HG03135 (cell line): ENCODE measurements around the gene CLN5.
A peak's percentile ranks its signal among the peaks of the same experiment; 100 is the strongest.
"Not testable (repeated sequence)": the region's sequence is repeated elsewhere in the genome, so short reads cannot be mapped to it uniquely, and the experiment has no call there.

Experiments
- ATAC-seq: cut with Tn5 transposase; IDR thresholded peaks from one replicate; pipeline ENCODE4 v1.9.1; 2021; ENCODE audit warnings: mild to moderate bottlenecking, moderate library complexity; ENCODE audit not compliant: unreplicated experiment

The CLN5 gene

DNA sequence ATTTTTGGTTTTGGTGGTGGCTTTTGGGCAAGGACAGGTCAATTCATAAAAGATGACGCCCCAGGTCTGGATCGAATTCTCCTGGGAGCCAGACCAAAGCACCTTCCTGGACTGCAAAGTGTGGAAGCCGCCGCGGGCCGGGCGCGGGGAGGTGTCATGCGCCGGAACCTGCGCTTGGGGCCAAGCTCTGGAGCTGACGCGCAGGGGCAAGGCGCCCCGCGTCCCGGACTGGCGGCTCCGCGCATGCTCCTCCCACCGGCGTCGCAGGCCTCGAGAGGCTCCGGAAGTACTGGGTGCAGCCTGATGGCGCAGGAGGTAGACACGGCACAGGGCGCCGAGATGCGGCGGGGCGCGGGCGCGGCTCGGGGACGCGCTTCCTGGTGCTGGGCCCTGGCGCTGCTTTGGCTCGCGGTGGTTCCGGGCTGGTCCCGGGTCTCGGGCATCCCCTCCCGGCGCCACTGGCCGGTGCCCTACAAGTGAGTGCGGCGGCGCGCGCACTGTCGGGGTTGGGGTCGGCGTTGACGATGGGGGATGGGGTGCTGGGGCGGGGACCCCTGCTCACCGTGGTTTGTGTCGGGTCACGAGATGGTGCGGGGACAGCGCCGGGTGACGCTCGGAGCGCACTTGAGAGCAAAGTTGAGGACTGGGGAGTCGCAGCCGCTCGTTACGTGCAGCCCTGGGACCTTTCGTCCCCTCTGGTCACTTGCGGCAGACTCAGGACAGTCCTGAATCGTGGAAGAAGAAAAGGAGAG lies at the start of gene CLN5:
CLN5 (plus strand) TSS at position 286 of the 752 bp plus-strand sequence; CDS start at position 304, 18 bp downstream.
- peak; percentile 97 for ATAC-seq

DNA sequence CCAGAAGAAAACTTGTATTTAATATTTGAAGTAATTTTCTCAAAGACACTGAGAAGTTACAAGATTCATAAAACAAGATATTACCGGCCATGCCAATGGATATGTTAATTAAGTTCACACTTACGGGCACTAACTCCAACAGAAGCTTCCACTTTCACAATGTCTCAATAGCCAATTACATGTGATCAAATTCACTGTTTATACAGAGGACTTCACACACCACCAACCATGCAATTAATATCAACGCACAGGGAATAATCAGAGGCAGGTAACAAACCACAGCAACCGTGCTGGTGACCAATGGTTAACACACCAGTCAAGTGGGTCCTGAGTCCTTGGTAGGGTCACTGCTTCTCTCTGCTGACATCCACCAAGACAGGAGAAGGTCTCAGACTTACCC lies 49.5 kb upstream of the CLN5 start:
- ATAC-seq, result no peak

DNA sequence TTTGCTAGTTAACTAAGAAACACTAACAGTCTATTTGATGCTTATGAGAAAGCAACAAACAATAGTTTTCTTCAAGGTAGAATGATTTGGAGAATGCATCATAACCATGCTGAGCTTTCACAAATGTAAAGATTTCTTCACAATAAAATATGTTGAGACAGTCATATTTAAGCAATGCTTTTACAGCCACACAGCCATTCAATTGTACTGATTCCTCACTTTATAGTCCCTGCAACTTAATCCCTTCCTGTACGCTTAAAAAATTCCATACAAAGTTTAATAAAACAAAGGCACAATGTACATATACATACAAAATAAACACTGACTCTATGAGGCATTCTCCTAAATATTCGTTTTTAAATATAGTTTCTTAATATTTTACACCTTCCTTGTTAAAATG lies 48.2 kb upstream of the CLN5 start:
- no peak for ATAC-seq

GRCh38 chr13:76944456-76944855 lies 47.4 kb upstream of the CLN5 start:
- no peak for ATAC-seq

DNA sequence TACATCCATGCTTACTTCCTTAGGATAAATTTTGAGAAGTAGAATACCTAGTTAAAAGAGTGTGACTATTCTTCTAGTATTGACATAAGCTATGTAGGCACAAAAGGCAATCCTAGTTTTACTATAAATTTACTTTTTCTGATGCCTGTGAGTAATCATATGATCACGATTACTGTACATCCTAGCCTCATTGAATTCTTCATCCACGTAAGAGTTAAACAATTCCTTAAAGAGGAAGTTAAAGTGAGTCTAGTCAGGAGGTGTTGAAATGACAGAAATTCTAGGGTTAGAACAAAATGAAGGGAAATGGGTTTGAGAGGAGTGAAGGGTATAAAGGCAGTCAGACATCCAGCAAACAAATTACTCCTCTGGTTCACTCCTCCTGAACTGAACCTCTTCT lies 43.7 kb upstream of the CLN5 start, which contains the start of gene ACOD1:
ACOD1 (plus strand) TSS at position 363 of the 400 bp plus-strand sequence. CDS start 48 bp downstream, outside the sequence.
- no peak for ATAC-seq

DNA sequence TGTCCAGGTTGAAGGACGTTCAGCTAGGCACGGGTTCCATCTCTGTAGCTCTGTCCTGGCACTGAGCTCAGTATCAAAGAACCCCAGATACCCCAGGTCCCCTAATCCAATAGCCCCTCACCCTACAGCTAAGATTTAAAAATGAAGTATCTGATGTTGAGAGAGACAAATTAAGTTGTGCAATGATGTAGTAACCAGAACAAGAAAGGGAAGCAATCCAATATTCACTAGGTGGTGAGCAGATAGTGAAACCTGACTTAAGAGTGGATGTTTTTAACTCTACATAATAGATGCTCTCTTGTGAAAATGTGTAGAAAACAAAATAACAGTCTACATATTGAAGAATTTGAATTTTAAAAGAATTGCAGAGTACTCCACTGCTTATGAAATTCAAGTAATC lies 41.8 kb upstream of the CLN5 start:
- no peak for ATAC-seq

GRCh38 chr13:76953968-76954367 lies 37.9 kb upstream of the CLN5 start:
- ATAC-seq, result no peak

DNA sequence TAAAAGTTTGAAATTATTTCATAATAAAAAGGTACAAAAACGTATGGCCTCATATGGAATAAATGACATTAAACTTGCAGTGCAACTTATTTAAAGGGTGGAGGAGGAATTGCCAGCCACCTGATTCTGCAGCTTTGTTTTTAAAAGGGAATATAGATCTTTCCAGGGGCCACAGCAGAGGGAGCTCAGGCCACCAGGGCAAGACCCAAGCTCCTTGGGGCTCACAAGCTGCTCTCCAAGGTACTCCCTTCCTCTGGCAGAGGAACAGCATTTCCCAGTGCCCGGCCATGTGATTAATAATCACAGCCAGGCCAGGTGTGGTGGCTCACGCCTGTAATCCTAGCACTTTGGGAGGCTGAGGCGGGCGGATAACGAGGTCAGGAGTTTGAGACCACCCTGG lies 37.3 kb upstream of the CLN5 start:
- no peak for ATAC-seq

- no peak for ATAC-seq
These were observed 36.7 kb upstream of the CLN5 start for GRCh38 chr13:76955193-76955592.

GRCh38 chr13:76955661-76956060 lies 36.2 kb upstream of the CLN5 start:
- no peak for ATAC-seq

GRCh38 chr13:76958841-76959432 lies 32.9 kb upstream of the CLN5 start:
- ATAC-seq, result no peak

GRCh38 chr13:76959734-76960133 lies 32.1 kb upstream of the CLN5 start:
- ATAC-seq, result not testable (repeated sequence)

DNA sequence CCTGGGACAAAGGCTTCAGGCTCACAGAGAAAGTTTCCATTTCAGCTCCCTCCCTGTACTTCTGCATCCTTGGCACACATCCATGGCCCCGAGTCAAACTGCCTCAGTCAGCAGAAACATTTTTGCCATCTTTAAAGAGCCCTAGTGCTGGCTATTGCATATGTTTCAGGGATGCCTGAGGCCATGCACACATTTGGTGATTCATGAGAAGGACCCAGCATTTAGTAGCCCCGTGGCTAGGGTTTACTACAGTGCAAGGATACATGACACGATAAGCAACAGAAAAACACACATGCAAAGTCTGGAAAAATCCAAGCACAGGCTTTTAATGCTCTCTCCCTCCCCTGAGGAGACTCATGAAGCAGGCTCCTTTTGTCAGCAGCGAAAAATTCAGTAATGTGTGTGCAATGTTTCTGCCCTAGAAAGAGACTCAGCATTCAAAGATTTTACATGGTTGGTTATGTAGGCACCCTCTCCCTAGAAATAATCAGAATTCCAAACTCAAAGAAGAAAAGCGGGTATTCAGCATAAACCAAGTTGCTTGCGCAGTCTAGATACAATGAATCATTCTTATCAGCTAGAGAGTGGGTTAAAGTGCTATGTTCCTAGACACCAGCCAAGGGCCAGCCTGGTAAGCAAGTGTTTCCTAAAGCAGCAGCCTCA lies 26.0 kb upstream of the CLN5 start:
- no peak for ATAC-seq

DNA sequence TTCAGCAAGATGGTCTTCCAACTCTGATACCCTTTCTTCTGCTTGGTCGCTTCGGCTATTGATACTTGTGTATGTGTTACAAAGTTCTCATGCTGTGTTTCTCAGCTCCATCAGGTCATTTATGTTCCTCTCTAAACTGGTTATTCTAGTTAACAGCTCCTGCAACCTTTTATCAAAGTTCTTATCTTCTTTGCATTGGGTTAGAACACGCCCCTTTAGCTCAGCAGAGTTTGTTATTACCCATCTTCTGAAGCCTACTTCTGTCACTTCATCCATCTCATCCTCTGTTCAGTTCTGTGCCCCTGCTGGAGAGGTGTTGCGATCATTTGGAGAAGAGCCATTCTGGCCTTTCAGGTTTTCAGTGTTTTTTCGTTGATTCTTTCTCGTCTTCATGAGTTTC lies 24.9 kb upstream of the CLN5 start:
- no peak for ATAC-seq

GRCh38 chr13:76968041-76968440 lies 23.8 kb upstream of the CLN5 start:
- no peak for ATAC-seq

- ATAC-seq, result no peak
These were observed 22.2 kb upstream of the CLN5 start for GRCh38 chr13:76969488-76970365.

DNA sequence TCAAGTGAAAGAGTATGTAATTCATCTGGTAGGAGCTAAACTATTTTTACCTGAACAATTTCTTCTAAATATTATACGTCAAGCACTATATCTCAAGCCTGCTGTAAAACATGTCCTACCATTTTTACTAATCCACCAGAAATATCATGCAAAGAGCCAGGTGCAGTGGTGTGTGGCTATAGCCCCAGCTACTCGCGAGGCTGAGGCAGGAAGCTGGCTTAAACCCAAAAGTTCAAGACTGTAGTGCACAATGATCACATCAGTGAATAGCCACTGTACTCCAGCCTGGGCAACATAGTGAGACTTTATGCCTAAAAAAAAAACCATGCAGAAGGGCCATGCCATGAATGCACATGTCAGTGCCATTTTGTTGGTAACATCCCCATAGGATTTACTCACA lies 20.7 kb upstream of the CLN5 start:
- no peak for ATAC-seq

DNA sequence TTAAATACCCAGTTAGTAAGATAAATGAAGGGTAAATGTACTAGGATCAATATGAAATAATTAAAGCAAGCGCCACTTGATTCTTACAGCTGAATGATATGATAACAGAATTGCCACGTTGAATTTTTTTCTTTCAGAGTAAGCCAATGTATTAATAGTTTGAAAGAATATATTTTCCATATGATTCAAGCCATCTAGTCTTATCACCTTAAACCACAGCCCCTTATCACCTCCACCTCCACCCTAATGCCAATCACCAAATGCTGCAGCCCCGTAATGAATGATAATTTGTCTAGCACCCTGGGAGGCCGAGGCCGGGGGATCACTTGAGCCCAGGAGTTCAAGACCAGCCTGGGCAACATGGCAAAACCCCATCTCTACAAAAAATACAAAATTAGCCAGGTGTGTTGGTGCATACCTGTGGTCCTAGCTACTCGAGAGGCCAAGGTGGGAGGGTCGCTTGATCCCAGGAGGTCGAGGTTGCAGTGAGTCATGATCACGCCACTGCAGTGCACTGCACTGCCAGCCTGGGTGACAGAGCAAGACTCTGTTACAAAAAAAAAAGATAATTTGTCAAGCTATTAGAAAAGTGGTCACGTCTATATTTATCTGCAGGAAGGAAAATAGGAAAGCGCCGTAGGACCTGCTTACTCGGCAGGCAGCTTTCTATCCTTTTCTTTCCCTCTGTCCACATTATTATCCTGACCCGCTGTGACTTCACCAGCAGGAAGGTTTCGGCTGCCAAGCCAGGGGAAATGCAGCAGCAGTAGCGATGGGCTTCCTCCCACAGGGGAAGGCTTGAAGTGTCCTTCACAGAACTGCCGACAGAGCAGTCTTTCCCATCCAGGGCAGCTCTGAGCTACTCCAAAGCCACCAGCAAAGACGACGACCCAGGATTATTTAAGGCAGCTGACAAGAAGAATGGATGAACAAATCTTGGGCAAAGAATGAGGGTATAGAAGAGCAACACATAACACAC lies 19.7 kb upstream of the CLN5 start:
- ATAC-seq, result no peak

DNA sequence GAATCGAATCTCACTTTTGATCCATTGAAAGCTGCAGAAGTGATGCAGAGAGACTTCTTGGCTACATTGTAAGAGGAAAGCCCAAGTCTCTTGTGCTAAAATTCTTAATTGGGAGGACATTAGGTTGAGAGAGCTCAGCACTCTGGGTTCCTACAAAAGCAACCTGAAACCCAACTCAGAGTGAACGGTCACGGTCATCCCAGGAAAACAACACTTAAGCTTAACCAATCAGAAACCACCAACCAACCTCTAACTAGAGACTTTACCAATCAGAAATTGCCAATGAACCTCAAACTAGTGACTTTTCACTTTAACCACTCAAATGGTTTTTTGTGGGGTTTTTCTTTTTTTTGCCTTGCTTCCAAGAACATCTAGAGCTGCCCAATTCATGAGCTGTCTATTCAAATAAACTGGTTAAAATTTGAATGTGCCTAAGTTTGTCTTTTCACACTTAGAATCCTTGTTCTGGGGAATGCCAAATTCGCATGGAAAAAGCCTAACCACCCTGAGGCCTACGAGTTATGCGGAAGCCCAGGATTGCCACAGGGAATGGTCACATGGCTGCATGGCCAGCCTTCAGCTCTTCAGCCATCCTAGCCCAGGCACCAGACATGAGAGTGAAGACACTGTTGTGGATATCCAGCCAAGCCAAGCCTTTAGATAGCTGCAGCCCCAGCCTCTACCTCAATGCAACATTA lies 17.8 kb upstream of the CLN5 start:
- ATAC-seq, result no peak
